Measurements from ENCODE around the gene FUT2. TPM values are rescaled to one million over a fixed set of nuclear protein-coding genes. Genes with fewer than 3 reads are reported as not detected.
"Not testable (repeated sequence)": the region's sequence is repeated elsewhere in the genome, so short reads cannot be mapped to it uniquely, and the experiment has no call there.

The FUT2 gene
- total and polyA plus RNA-seq, 2 donors (not counting 1 experiment from before 2014, with no cell fraction given), result not detected

GRCh38 chr19:48657828-48658227 lies 37.9 kb upstream of the FUT2 start:
- H4K20me1 ChIP-seq (ENCODE audit: control insufficient read depth, insufficient read depth, low read length, poor library complexity, severe bottlenecking); H3K9ac ChIP-seq (ENCODE audit: low read length); H3K36me3 ChIP-seq (replicated peaks in 1 of 2; ENCODE audit: control extremely low read depth in 1 of 2, control insufficient read depth in 1 of 2, extremely low read depth in 1 of 2, insufficient read depth in 2 of 2, low read length in 1 of 2); H3K27me3 Mint-ChIP-seq; H2AFZ ChIP-seq (ENCODE audit: insufficient read depth, low read depth, low read length, poor library complexity, severe bottlenecking); H3K9me3 ChIP-seq (ENCODE audit: control extremely low read depth in 1 of 3, control insufficient read depth in 2 of 3, insufficient read depth in 1 of 3, low read length in 2 of 3); H3K27me3 ChIP-seq (replicated peaks in 1 of 4; ENCODE audit: control extremely low read depth in 1 of 4, control insufficient read depth in 3 of 4, insufficient read depth in 4 of 4, low read length in 3 of 4); H3K4me2 ChIP-seq (replicated peaks; ENCODE audit: low read depth, low read length, poor library complexity, severe bottlenecking); H3K9me3 Mint-ChIP-seq (ENCODE audit: insufficient read depth); intact Hi-C loops (cut with micrococcal nuclease); H3K79me2 ChIP-seq (ENCODE audit: control insufficient read depth, insufficient read depth, low read length); H3K27ac Mint-ChIP-seq; DNase-seq; ATAC-seq (ENCODE audit: low read depth); POLR2A ChIA-PET; H3K4me3 Mint-ChIP-seq; H3K4me3 ChIP-seq (ENCODE audit: control extremely low read depth in 1 of 5, extremely low read depth in 1 of 5, insufficient read depth in 1 of 5, low read depth in 2 of 5, low read length in 4 of 5); H3K27ac ChIP-seq (ENCODE audit: low read length in 2 of 2): not testable (repeated sequence)
- peaks cover 8 to 23% of the 10 kb centered on the region in 2 donors for H3K4me1 ChIP-seq (ENCODE audit: control insufficient read depth in 2 of 2, insufficient read depth in 2 of 2, low read length in 2 of 2)
- no CpG with 5 or more reads among the region's 5 CpGs for WGBS (ENCODE audit: insufficient coverage)
- CTCF ChIA-PET, result interaction anchor here (1.4 kb wide), 1 partner anchor 17 kb away, joined by 3 read pairs; no protein-coding TSS in a partner anchor
- H3K4me1 Mint-ChIP-seq, result peaks cover 18% of the 10 kb centered on the region

- Histone ChIP-seq H3K27ac (ENCODE audit: low read length in 2 of 2) (no peak overlapping the region), H3K9ac (ENCODE audit: low read length) (no peak overlapping the region), H3K4me2 (replicated peaks; ENCODE audit: low read depth, low read length, poor library complexity, severe bottlenecking) (no peak overlapping the region), H3K4me1 (ENCODE audit: control insufficient read depth in 2 of 2, insufficient read depth in 2 of 2, low read length in 2 of 2) (peaks cover 8 to 19% of the 10 kb centered on the region in 2 donors), H3K4me3 (ENCODE audit: control extremely low read depth in 1 of 5, extremely low read depth in 1 of 5, insufficient read depth in 1 of 5, low read depth in 2 of 5, low read length in 4 of 5) (no peak overlapping the region), H3K9me3 (ENCODE audit: control extremely low read depth in 1 of 3, control insufficient read depth in 2 of 3, insufficient read depth in 1 of 3, low read length in 2 of 3) (no peaks in the 10 kb centered on the region), H2AFZ (ENCODE audit: insufficient read depth, low read depth, low read length, poor library complexity, severe bottlenecking) (no peak overlapping the region), H3K27me3 (replicated peaks in 1 of 4; ENCODE audit: control extremely low read depth in 1 of 4, control insufficient read depth in 3 of 4, insufficient read depth in 4 of 4, low read length in 3 of 4) (no peaks in the 10 kb centered on the region), H3K36me3 (replicated peaks in 1 of 2; ENCODE audit: control extremely low read depth in 1 of 2, control insufficient read depth in 1 of 2, extremely low read depth in 1 of 2, insufficient read depth in 2 of 2, low read length in 1 of 2) (no peaks in the 10 kb centered on the region), H4K20me1 (ENCODE audit: control insufficient read depth, insufficient read depth, low read length, poor library complexity, severe bottlenecking) (no peaks in the 10 kb centered on the region), H3K79me2 (ENCODE audit: control insufficient read depth, insufficient read depth, low read length) (no peaks in the 10 kb centered on the region)
- TF ChIP-seq CTCF (IDR thresholded peaks at IDR 0.05), result no peak
- no peak for TF ChIP-seq EZH2 (IDR thresholded peaks at IDR 0.05; ENCODE audit: borderline replicate concordance, insufficient read depth, low read depth, low read length, poor library complexity, severe bottlenecking)
- ChIA-PET POLR2A (no interaction called here), CTCF (no interaction called here)
- Mint-ChIP-seq H3K4me3 (no peak overlapping the region), H3K27ac (no peak overlapping the region), H3K9me3 (ENCODE audit: insufficient read depth) (no peaks in the 10 kb centered on the region), H3K4me1 (peaks cover 16% of the 10 kb centered on the region), H3K27me3 (no peaks in the 10 kb centered on the region)
- intact Hi-C loops (cut with micrococcal nuclease), result no loop called here
- no peak for DNase-seq
- WGBS (ENCODE audit: insufficient coverage), result 94% methylated on average over 5 of the region's 6 CpGs
- ATAC-seq (ENCODE audit: low read depth), result no peak
Measured at GRCh38 chr19:48658483-48658882, 37.3 kb upstream of the FUT2 start.
